Adrenal gland (tissue), 12 donors: ENCODE data around the gene TEX44. TPM values are rescaled to one million over a fixed set of nuclear protein-coding genes. Genes with fewer than 3 reads are reported as not detected.

ENCODE experiments used
- DNase-seq, 7 donors: peaks; one replicate each; pipeline ENCODE4 v3.0.0-alpha.2; 2019 to 2020
- H3K27ac ChIP-seq, 5 donors: fragments of 200-600 bp; sonication (generic) in 4 of 5; 1 replicate in 3 of 5; 2 replicates in 2 of 5; pipeline versions ENCODE4 v1.5.1 to v1.8.0; 2016 to 2020; ENCODE audit warnings: mild to moderate bottlenecking in 1 of 5
- H3K27me3 ChIP-seq: fragments of 200-600 bp; 2 replicates; pipeline ENCODE4 v1.8.0; 2021
- H3K36me3 ChIP-seq, 2 donors: fragments of 200-600 bp; replicated peaks in 1 of 2; 1 replicate in 1 of 2; 2 replicates in 1 of 2; pipeline versions ENCODE4 v1.5.1 to v1.8.0; 2018 to 2022
- H3K4me1 ChIP-seq, 2 donors: fragments of 200-600 bp; replicated peaks in 1 of 2; 1 replicate in 1 of 2; 2 replicates in 1 of 2; pipeline versions ENCODE4 v1.5.1 to v1.8.0; 2018 to 2021
- H3K4me3 ChIP-seq, 4 donors: fragments of 200-600 bp; sonication (generic) in 3 of 4; one replicate each; pipeline ENCODE4 v1.5.1; 2016 to 2018
- H3K9me3 ChIP-seq, 3 donors: fragments of 200-600 bp; sonication (generic) in 1 of 3; replicated peaks in 1 of 3; 1 replicate in 2 of 3; 2 replicates in 1 of 3; pipeline versions ENCODE4 v1.5.1 to v1.8.0; 2016 to 2021
- CTCF ChIP-seq, 6 experiments: fragments of 450-650 bp in 4 of 6; fragments of 200-600 bp in 2 of 6; sonication (generic) in 1 of 6; IDR thresholded peaks; 1 replicate in 5 of 6; 2 replicates in 1 of 6; pipeline versions ENCODE4 v1.5.1 to v1.8.0; 2016 to 2021; ENCODE audit warnings: antibody characterized with exemption in 6 of 6, mild to moderate bottlenecking in 2 of 6, moderate library complexity in 1 of 6
- POLR2A ChIP-seq, 2 donors: fragments of 450-650 bp; IDR thresholded peaks; one replicate each; pipeline ENCODE4 v1.6.1; 2017; ENCODE audit warnings: antibody characterized with exemption in 2 of 2, mild to moderate bottlenecking in 2 of 2, moderate library complexity in 1 of 2
- WGBS, 4 donors: extraction: QIAGEN DNeasy Blood & Tissue Kit in 2 of 4; methylation state at CpG; one replicate each; pipeline versions ENCODE4 v1.1.5 to v1.1.7; 2013 to 2017; 5-methylcytosine and 5-hydroxymethylcytosine counted together
- intact Hi-C, 2 donors: fragments of 100-400 bp; cut with DNase I; formaldehyde crosslinking; loops; one replicate each; pipeline versions ENCODE4 v1.14.1 to v1.15.0; 2022 to 2023
- polyA plus RNA-seq, 3 donors: library from polyadenylated mRNA; stranded (reverse); fragments of 200-250 nt in 2 of 3; fragments of 350-450 nt in 1 of 3; fragmentation: Illumina TruSeq in 1 of 3; extraction: RNeasy Lipid Tissue Mini Kit (QIAGEN cat#74804) in 1 of 3; gene quantifications; one replicate each; pipeline ENCODE4 v1.2.3, GENCODE V29; 2013 to 2014
- total RNA-seq, 9 donors: library from RNA; depleted of rRNA in 4 of 9; stranded (reverse); fragments of >200 nt in 4 of 9; fragments of 120-200 nt in 1 of 9; fragmentation: NEBNext Ultra II Directional in 1 of 9; extraction: Animal tissue kit (Norgen Biotek cat#: 25700) in 1 of 9; gene quantifications; one replicate each; pipeline versions ENCODE4 v1.1.0 to v1.2.4, GENCODE V29; 2013 to 2023
- donor health status: healthy with polysubstance abuse.
- donor health status: Bipolar disorder and iron deficiency.
- donor health status: DM: yes; HTN: yes; CAD: no.
- donor health status: DM: no; HTN: no; CAD: no.
- donor health status: DM: no; HTN: no; CAD: no.
- donor health status: DM: yes; HTN: yes; CAD: no.

TEX44 gene
- total and polyA plus RNA-seq, 12 donors, result not detected

- DNase-seq, result peak in 5 of 7 donors; percentile 56 to 79 (median 65)
- TF ChIP-seq CTCF (IDR thresholded peaks at IDR 0.05) (peak in 3 of 6 experiments; percentile 7 to 27 (median 19)), POLR2A (IDR thresholded peaks at IDR 0.05) (peak; percentile 83 to 86)
- WGBS, 4 donors, result 6 to 16% (median 11%) methylated on average over 11 to 40 of the region's 40 CpGs
- no peaks in the 10 kb centered on the region for H3K27me3 ChIP-seq
- no peaks in the 10 kb centered on the region for H3K9me3 ChIP-seq
- intact Hi-C loops, result loop anchor here (5.0 kb wide), 2 partner anchors 42 to 47 kb away; no protein-coding TSS in a partner anchor
- peak overlapping the region in 2 of 4 donors; percentile 18 to 62 for H3K4me3 ChIP-seq
- H3K36me3 ChIP-seq, result no peaks in the 10 kb centered on the region
- H3K27ac ChIP-seq, result peak overlapping the region; percentile 84 to 99 (median 94)
- peaks cover 13 to 23% of the 10 kb centered on the region in 2 donors for H3K4me1 ChIP-seq
Observed at GRCh38 chr2:231604101-231604684, 11.5 kb downstream of the TEX44 start.

DNA sequence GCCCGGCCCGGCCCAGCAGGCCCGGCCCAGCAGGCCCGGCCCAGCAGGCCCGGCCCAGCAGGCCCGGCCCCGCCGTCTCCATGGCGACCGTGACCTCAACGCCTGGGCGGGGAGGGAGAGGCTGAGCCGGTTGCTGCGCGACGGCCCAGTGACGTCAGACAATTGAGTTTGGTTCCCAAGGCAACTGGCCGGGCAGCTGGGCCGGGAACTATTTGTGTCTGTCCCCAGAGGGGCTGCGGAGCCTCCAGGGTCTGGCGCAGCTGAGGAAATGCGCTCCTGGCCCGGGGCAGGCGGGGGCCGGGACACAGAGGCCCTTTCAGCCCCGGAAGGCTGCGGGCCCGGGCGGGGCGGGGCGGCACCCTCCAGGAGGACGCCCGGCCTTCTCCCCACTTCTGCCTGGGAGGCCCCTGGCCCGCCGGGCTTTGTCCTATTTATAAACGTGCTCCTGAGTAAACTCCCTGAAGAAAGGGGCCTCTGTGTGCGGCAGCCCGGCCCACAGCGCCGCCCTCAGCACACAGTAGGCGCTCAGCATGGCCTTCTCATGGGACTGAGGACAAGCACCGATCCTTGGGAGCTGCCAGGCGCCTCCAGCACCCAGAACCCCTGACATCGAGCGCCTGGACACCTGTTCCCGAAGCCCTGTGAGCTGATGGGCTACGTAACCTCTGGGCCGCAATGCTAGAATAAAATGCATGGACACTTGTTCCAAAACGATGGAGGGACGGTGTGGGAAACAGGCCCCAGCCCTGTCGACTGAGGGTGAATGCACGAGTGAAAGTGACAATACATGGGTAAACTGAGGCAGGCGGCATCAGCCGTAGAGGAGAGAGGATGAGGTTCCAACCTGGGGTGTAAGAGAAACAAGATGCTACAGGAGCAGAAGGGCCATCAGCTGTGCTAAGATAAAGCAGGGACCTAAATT is 12.3 kb downstream of the TEX44 start:
- no peaks in the 10 kb centered on the region for H3K36me3 ChIP-seq
- TF ChIP-seq POLR2A (IDR thresholded peaks at IDR 0.05) (peak; percentile 61 to 66), CTCF (IDR thresholded peaks at IDR 0.05) (peak in 1 of 6 experiments; percentile 3)
- H3K27ac ChIP-seq, result peak overlapping the region; percentile 84 to 99 (median 96)
- H3K4me1 ChIP-seq, result peaks cover 13 to 23% of the 10 kb centered on the region in 2 donors
- peak; percentile 99 to 100 (median 100) for DNase-seq
- H3K27me3 ChIP-seq, result no peaks in the 10 kb centered on the region
- WGBS, 4 donors, result 16 to 53% (median 23%) methylated on average over 18 to 51 of the region's 54 CpGs
- intact Hi-C loops, result loop anchor here (5.0 kb wide), 2 partner anchors 43 to 48 kb away; no protein-coding TSS in a partner anchor
- H3K4me3 ChIP-seq, result peak overlapping the region in 1 of 4 donors; percentile 62
- H3K9me3 ChIP-seq, result no peaks in the 10 kb centered on the region

- H3K4me1 ChIP-seq, result peaks cover 13 to 23% of the 10 kb centered on the region in 2 donors
- peak in 4 of 7 donors; percentile 29 to 89 (median 48) for DNase-seq
- H3K36me3 ChIP-seq, result no peaks in the 10 kb centered on the region
- H3K4me3 ChIP-seq, result no peak overlapping the region
- H3K27me3 ChIP-seq, result no peaks in the 10 kb centered on the region
- TF ChIP-seq CTCF (IDR thresholded peaks at IDR 0.05) (no peak), POLR2A (IDR thresholded peaks at IDR 0.05) (no peak)
- peak overlapping the region in 4 of 5 donors; percentile 84 to 99 (median 96) for H3K27ac ChIP-seq
- intact Hi-C loops, result no loop called here
- 80 to 95% (median 81%) methylated on average over 1 to 7 of the region's 7 CpGs for WGBS, 4 donors
- no peaks in the 10 kb centered on the region for H3K9me3 ChIP-seq
Observed at GRCh38 chr2:231605607-231606091, 13.0 kb downstream of the TEX44 start.

- WGBS, 4 donors, result 70 to 80% (median 73%) methylated on average over 6 of the region's 6 CpGs
- no peaks in the 10 kb centered on the region for H3K36me3 ChIP-seq
- H3K27me3 ChIP-seq, result no peaks in the 10 kb centered on the region
- H3K4me1 ChIP-seq, result peaks cover 21 to 32% of the 10 kb centered on the region in 2 donors
- H3K27ac ChIP-seq, result no peak overlapping the region
- H3K4me3 ChIP-seq, result no peak overlapping the region
- H3K9me3 ChIP-seq, result no peaks in the 10 kb centered on the region
- no peak for DNase-seq
- intact Hi-C loops, result no loop called here
- TF ChIP-seq CTCF (IDR thresholded peaks at IDR 0.05) (no peak), POLR2A (IDR thresholded peaks at IDR 0.05) (no peak)
Observed at GRCh38 chr2:231606941-231607340, 14.3 kb downstream of the TEX44 start.
